Omental fat pad (tissue), 4 donors: ENCODE measurements around the gene ZSWIM5. TPM values are rescaled to one million over a fixed set of nuclear protein-coding genes. Genes with fewer than 3 reads are reported as not detected.
"Not testable (repeated sequence)": the region's sequence is repeated elsewhere in the genome, so short reads cannot be mapped to it uniquely, and the experiment has no call there.

Experiments used
- ATAC-seq: fragments of 150-250 bp; one replicate; pipeline ENCODE4 v1.9.1; 2016; ENCODE audit warnings: mild to moderate bottlenecking, moderate library complexity; ENCODE audit not compliant: low FRiP score
- DNase-seq: peaks from one replicate; pipeline ENCODE4 v3.0.0-alpha.2; 2019; ENCODE audit warnings: low spot score
- CTCF ChIP-seq, 3 donors: fragments of 450-650 bp; IDR thresholded peaks; one replicate each; pipeline ENCODE4 v1.5.1; 2016 to 2017; ENCODE audit warnings: antibody characterized with exemption in 3 of 3, mild to moderate bottlenecking in 3 of 3, moderate library complexity in 2 of 3
- total RNA-seq, 4 donors: library from RNA; depleted of rRNA; stranded (reverse); fragments of >200 nt; gene quantifications; one replicate each; pipeline ENCODE4 v1.1.0, GENCODE V29; 2016

Gene ZSWIM5
- 1 to 10 TPM in 2 of 4 donors, under 1 TPM in 2; 0.48 to 1.5 (median 0.88) TPM for total RNA-seq

DNA sequence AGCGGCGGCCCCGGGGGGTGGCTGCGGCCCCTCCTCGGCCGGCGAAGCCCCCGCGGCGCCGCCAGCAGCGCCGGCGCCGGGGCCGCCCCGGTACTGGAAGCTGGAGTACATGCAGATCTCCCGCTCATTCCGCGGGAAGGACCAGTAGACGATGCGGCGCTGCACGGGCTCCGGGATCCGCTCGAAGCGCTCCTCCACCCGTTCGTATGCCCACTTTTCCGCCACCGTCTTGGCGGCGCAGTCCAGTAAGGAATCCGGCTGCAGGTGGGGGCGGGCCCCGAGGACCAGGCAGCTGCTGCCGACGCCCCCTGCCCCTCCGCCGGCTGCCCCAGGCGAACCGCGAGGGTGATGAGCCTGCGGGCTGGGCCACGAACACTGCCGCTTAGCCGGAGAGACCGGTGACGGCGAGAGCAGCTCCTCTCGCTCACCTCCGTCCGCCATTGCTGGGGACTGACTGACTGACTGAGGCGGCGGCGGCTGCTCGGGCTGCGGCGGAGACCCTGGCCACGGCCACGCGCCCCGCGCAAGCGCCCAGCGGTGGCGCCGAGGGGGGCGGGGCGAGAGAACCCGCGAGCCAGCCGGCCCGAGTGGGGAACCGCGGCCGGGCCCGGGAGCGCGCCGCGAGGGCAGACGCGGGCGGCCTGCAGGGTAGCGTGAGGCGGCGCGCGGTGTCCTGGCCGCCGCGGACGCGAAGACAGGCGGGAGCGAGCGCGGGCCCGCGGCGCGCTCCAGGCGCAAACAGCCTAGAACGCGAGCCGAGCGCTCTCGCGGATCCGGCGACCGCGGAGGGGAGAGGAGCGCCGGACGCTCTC, at the start of gene ZSWIM5:
TSS of gene ZSWIM5 (minus strand) at position 696 of the 812 bp plus-strand sequence. CDS start at position 441, 255 bp downstream.
- DNase-seq: no peak
- TF ChIP-seq CTCF (IDR thresholded peaks at IDR 0.05): no peak

DNA sequence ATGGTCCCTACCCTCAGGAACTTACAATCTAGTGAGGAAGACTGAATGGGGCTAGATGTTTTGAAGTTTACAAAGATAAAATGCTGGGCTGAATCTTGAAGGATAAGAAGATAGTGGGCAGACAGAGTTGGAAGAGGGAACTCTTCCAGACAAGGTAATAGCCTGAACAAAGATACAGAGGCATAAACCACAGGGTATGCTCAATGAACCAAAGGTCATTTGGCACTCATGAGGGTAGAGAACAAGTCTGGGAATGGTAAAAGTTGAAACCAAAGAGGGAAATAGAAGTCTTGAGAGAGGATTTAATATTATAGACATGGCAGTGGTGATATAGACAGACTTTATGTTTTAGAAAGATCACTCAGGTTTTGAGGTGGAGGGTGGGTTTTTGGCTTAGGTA, 48.1 kb upstream of the ZSWIM5 start:
- ATAC-seq (no peak), DNase-seq (no peak)
- no peak for TF ChIP-seq CTCF (IDR thresholded peaks at IDR 0.05)

More for the DNA sequence above, at the start of gene ZSWIM5:
- peak; percentile 91 for ATAC-seq

- DNase-seq (no peak), ATAC-seq (no peak)
- TF ChIP-seq CTCF (IDR thresholded peaks at IDR 0.05): no peak
Observed at GRCh38 chr1:45250544-45250943, 44.1 kb upstream of the ZSWIM5 start.

- ATAC-seq, DNase-seq: not testable (repeated sequence)
Observed at GRCh38 chr1:45248004-45248403, 41.6 kb upstream of the ZSWIM5 start.

DNA sequence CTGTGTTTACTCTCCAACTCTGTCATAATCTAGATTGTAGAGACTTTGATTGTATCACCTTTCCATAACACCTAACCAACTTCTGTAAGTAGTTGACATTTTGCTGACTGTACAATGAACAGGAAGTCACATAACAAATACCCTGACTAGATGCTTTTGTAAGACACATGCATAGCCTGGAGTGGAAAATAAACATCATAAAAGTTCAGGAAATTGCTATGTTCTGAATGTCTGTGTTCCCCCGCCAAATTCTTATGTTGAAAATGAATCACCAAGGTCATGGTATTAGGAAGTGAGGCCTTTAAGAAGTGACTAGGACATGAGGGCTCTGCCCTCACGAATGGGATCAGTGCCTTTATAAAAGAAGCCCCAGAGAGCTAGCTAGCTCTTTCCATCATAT, 40.4 kb upstream of the ZSWIM5 start:
- DNase-seq (no peak), ATAC-seq (no peak)
- no peak for TF ChIP-seq CTCF (IDR thresholded peaks at IDR 0.05)

DNA sequence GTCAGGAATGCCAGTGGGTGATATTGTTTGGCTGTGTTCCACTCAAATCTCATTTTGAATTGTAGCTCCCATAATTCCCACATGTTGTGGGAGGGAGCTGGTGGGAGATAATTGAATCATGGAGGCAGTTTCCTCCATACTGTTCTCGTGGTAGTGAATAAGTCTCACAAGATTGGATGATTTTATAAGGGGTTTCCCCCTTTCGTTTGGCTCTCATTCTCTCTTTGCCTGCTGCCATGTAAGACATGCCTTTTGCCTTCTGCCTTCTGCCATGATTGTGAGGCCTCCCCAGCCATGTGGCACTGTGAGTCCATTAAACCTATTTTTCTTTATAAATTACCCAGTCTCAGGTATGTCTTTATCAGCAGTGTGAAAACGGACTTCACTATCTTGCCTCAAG, 40.0 kb upstream of the ZSWIM5 start:
- ATAC-seq, DNase-seq: not testable (repeated sequence)

DNA sequence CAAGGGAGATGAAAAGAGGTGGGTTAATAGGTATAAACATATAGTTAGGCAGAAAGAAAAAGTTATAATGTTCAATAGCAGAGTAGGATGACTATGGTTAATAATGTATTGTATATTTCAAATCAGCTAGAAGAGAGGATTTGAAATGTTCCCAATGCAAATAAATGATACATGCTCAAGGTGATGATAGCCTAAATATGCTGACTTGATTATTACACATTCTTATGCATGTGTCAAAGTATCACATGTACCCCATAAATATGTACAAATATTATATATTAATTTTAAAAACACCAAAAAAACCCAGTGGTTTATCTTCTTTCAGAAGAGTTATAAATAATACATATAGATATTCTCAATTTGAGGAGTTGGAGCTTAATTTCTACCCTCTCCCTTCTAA, 38.3 kb upstream of the ZSWIM5 start:
- ATAC-seq: no peak
- TF ChIP-seq CTCF (IDR thresholded peaks at IDR 0.05): no peak
- DNase-seq: no peak
